HG03342 (cell line): Measurements from ENCODE around the gene ZMYND19.
"Not testable (repeated sequence)": the region's sequence is repeated elsewhere in the genome, so short reads cannot be mapped to it uniquely, and the experiment has no call there.

Experiments used
- ATAC-seq: cut with Tn5 transposase; IDR thresholded peaks from one replicate; pipeline ENCODE4 v1.9.1; 2021; ENCODE audit warnings: mild to moderate bottlenecking, moderate library complexity; ENCODE audit not compliant: unreplicated experiment

ZMYND19 gene

DNA sequence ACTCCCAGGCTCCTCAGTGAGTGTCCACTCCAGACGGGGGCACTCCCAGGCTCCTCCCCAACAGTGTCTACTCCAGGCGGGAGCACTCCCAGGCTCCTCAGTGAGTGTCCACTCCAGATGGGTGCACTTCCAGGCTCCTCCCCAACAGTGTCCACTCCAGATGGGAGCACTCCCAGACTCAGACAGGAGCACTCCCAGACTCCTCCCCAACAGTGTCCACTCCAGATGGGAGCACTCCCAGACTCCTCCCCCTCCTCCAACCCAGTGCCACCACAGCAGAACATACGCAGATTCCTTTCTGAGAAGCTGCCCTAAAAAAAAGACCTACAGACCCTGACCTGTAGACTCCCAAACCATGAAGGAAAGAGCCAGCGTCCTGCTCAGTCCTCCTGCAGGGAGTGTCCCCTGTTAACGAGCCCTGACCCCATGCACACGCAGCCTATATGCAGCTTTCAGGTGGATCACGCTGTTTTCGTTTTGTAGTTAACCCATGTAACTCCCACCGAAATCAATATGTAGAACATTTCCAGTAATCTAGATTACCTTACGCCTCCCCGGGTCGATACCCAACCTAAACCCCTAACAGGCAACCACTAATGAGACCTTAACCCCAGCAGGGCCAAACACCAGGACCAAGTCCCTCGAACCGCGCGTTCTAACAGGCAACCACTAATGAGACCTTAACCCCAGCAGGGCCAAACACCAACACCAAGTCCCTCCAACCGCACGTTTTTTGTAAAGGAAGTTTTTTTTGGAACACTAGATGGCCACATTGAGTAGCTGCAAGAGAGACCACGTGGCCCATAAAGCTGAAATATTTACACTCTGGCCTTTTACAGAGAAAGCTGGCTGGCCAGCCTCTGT, 55.8 kb downstream of the ZMYND19 start:
- no peak for ATAC-seq

DNA sequence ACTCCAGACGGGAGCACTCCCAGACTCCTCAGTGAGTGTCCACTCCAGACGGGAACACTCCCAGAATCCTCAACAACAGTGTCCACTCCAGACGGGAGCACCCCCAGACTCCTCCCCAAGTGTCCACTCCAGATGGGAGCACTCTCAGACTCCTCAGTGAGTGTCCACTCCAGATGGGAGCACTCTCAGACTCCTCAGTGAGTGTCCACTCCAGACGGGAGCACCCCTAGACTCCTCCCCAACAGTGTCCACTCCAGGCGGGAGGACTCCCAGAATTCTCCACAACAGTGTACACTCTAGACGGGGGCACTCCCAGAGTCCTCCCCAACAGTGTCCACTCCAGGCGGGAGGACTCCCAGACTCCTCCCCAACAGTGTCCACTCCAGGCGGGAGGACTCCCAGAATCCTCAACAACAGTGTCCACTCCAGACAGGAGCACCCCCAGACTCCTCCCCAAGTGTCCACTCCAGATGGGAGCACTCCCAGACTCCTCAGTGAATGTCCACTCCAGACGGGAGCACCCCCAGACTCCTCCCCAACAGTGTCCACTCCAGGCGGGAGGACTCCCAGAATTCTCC, 57.3 kb downstream of the ZMYND19 start:
- not testable (repeated sequence) for ATAC-seq
